Inflammatory macrophage treated with lipopolysaccharide for 4 hours (primary cell): ENCODE data around the gene ATP11B.
"Not testable (repeated sequence)": the region's sequence is repeated elsewhere in the genome, so short reads cannot be mapped to it uniquely, and the experiment has no call there.

Source experiments
- DNase-seq: peaks from one replicate; pipeline ENCODE4 v3.0.0-alpha.2; 2020

The ATP11B gene

GRCh38 chr3:182843478-182843877 is 50.2 kb downstream of the ATP11B start:
- DNase-seq, result no peak

- DNase-seq, result no peak
Observed at GRCh38 chr3:182848906-182849305, 55.6 kb downstream of the ATP11B start.

GRCh38 chr3:182855076-182855475 is 61.8 kb downstream of the ATP11B start:
- DNase-seq, result no peak

- DNase-seq, result no peak
Observed at GRCh38 chr3:182861348-182861747, 68.0 kb downstream of the ATP11B start.

- no peak for DNase-seq
Observed at GRCh38 chr3:182862159-182862860, 69.0 kb downstream of the ATP11B start.

- DNase-seq, result no peak
Observed at GRCh38 chr3:182869059-182869458, 75.8 kb downstream of the ATP11B start.

- DNase-seq, result not testable (repeated sequence)
Observed at GRCh38 chr3:182870917-182871316, 77.6 kb downstream of the ATP11B start.

GRCh38 chr3:182879031-182879611 is 85.8 kb downstream of the ATP11B start:
- DNase-seq, result no peak

- no peak for DNase-seq
Observed at GRCh38 chr3:182886497-182886896, 93.2 kb downstream of the ATP11B start.

GRCh38 chr3:182889948-182890629 is 96.8 kb downstream of the ATP11B start:
- no peak for DNase-seq

- DNase-seq, result no peak
Observed at GRCh38 chr3:182891364-182891763, 98.1 kb downstream of the ATP11B start.

GRCh38 chr3:182892226-182892625 is 98.9 kb downstream of the ATP11B start:
- DNase-seq, result peak; percentile 34

- DNase-seq, result no peak
Observed at GRCh38 chr3:182895513-182896112, 102.3 kb downstream of the ATP11B start.

GRCh38 chr3:182896553-182896952 is 103.2 kb downstream of the ATP11B start:
- DNase-seq, result no peak

GRCh38 chr3:182902236-182902635 is 108.9 kb downstream of the ATP11B start:
- DNase-seq, result no peak

GRCh38 chr3:182904164-182904563 is 110.9 kb downstream of the ATP11B start:
- DNase-seq, result no peak

- no peak for DNase-seq
Observed at GRCh38 chr3:182905623-182906022, 112.3 kb downstream of the ATP11B start.

- DNase-seq, result no peak
Observed at GRCh38 chr3:182906036-182906435, 112.7 kb downstream of the ATP11B start.

GRCh38 chr3:182908471-182908870 is 115.2 kb downstream of the ATP11B start:
- DNase-seq, result no peak

- DNase-seq, result peak; percentile 10
Observed at GRCh38 chr3:182909318-182910040, 116.2 kb downstream of the ATP11B start.

GRCh38 chr3:182910936-182911781 is 117.9 kb downstream of the ATP11B start:
- no peak for DNase-seq

GRCh38 chr3:182911782-182912111 is 118.4 kb downstream of the ATP11B start:
- DNase-seq, result no peak
